Activated T-helper 1 cell treated with anti-CD3 and anti-CD28 coated beads, Interleukin-12 subunit alpha, Interleukin-12 subunit beta, Interleukin-2, Interleukin-4 antibody, amounts not matched to agents 30 ng/mL and 10 ng/mL and 1 ng/mL, durations not matched to agents 14 hours and 24 hours and 36 hours (primary cell): ENCODE results near the gene C1QTNF9B. TPM values are rescaled to one million over a fixed set of nuclear protein-coding genes. Genes with fewer than 3 reads are reported as not detected.
"Not testable (repeated sequence)": the region's sequence is repeated elsewhere in the genome, so short reads cannot be mapped to it uniquely, and the experiment has no call there.

Experiments used
- DNase-seq: peaks from one replicate; pipeline ENCODE4 v3.0.0; 2021; ENCODE audit warnings: low spot score
- H3K27ac Mint-ChIP-seq: one replicate; pipeline ENCODE4 v1.8.0; 2021; ENCODE audit warnings: mild to moderate bottlenecking, mixed read lengths
- H3K27me3 Mint-ChIP-seq: one replicate; pipeline ENCODE4 v1.8.0; 2022; ENCODE audit warnings: mild to moderate bottlenecking, moderate library complexity, mixed read lengths; ENCODE audit not compliant: insufficient read depth
- H3K36me3 Mint-ChIP-seq: one replicate; pipeline ENCODE4 v1.8.0; 2021; ENCODE audit warnings: low read depth, mixed read lengths
- H3K4me1 Mint-ChIP-seq: one replicate; pipeline ENCODE4 v1.8.0; 2021; ENCODE audit warnings: low read depth, mixed read lengths
- H3K4me3 Mint-ChIP-seq: one replicate; pipeline ENCODE4 v1.8.0; 2021; ENCODE audit warnings: mild to moderate bottlenecking, moderate library complexity, mixed read lengths
- H3K9me3 Mint-ChIP-seq: one replicate; pipeline ENCODE4 v1.8.0; 2021; ENCODE audit warnings: mixed read lengths
- intact Hi-C: fragments of 100-400 bp; cut with micrococcal nuclease; formaldehyde crosslinking; loops from one replicate; pipeline ENCODE4 v1.15.1; 2024
- total RNA-seq: library from RNA; stranded (reverse); gene quantifications from 2 replicates; pipeline ENCODE4 v1.2.3, GENCODE V29; 2022

The C1QTNF9B gene
- total RNA-seq, result not detected in 2 replicates

- peaks cover 18% of the 10 kb centered on the region for H3K27me3 Mint-ChIP-seq
- intact Hi-C loops, H3K27ac Mint-ChIP-seq, DNase-seq, H3K4me3 Mint-ChIP-seq, H3K36me3 Mint-ChIP-seq, H3K9me3 Mint-ChIP-seq: not testable (repeated sequence)
- peaks cover 10% of the 10 kb centered on the region for H3K4me1 Mint-ChIP-seq
Measured at GRCh38 chr13:23897452-23897919, at the start of gene C1QTNF9B. Gene C1QTNF9B (minus strand): TSS chr13:23897502.

- intact Hi-C loops, result no loop called here
- Mint-ChIP-seq H3K4me3 (no peak overlapping the region), H3K27me3 (peaks cover 11% of the 10 kb centered on the region), H3K4me1 (no peaks in the 10 kb centered on the region), H3K9me3 (no peaks in the 10 kb centered on the region), H3K27ac (no peak overlapping the region), H3K36me3 (no peaks in the 10 kb centered on the region)
- no peak for DNase-seq
Measured at GRCh38 chr13:23946900-23947299, 49.6 kb upstream of the C1QTNF9B start.

GRCh38 chr13:23946067-23946466 lies 48.8 kb upstream of the C1QTNF9B start:
- H3K4me3 Mint-ChIP-seq, result no peak overlapping the region
- H3K4me1 Mint-ChIP-seq, result no peaks in the 10 kb centered on the region
- intact Hi-C loops, result no loop called here
- no peak for DNase-seq
- no peaks in the 10 kb centered on the region for H3K9me3 Mint-ChIP-seq
- no peaks in the 10 kb centered on the region for H3K36me3 Mint-ChIP-seq
- H3K27ac Mint-ChIP-seq, result no peak overlapping the region
- H3K27me3 Mint-ChIP-seq, result peaks cover 13% of the 10 kb centered on the region

- no peak for DNase-seq
- no peaks in the 10 kb centered on the region for H3K9me3 Mint-ChIP-seq
- H3K4me3 Mint-ChIP-seq, result no peak overlapping the region
- H3K27ac Mint-ChIP-seq, result no peak overlapping the region
- H3K4me1 Mint-ChIP-seq, result no peaks in the 10 kb centered on the region
- H3K36me3 Mint-ChIP-seq, result peaks cover 1% of the 10 kb centered on the region
- H3K27me3 Mint-ChIP-seq, result peaks cover 14% of the 10 kb centered on the region
- intact Hi-C loops, result no loop called here
Measured at GRCh38 chr13:23945612-23946011, 48.3 kb upstream of the C1QTNF9B start.

GRCh38 chr13:23941211-23941610 lies 43.9 kb upstream of the C1QTNF9B start:
- Mint-ChIP-seq H3K27me3 (peaks cover 47% of the 10 kb centered on the region), H3K4me1 (no peaks in the 10 kb centered on the region), H3K36me3 (peaks cover 3% of the 10 kb centered on the region), H3K27ac (no peak overlapping the region), H3K4me3 (no peak overlapping the region), H3K9me3 (no peaks in the 10 kb centered on the region)
- intact Hi-C loops, result no loop called here
- no peak for DNase-seq

- H3K4me3 Mint-ChIP-seq, H3K27ac Mint-ChIP-seq, H3K9me3 Mint-ChIP-seq, DNase-seq, H3K4me1 Mint-ChIP-seq, H3K36me3 Mint-ChIP-seq, intact Hi-C loops: not testable (repeated sequence)
- peaks cover 53% of the 10 kb centered on the region for H3K27me3 Mint-ChIP-seq
Measured at GRCh38 chr13:23939666-23940065, 42.4 kb upstream of the C1QTNF9B start.

GRCh38 chr13:23934520-23934919 lies 37.2 kb upstream of the C1QTNF9B start:
- Mint-ChIP-seq H3K36me3 (peaks cover 1% of the 10 kb centered on the region), H3K4me1 (no peaks in the 10 kb centered on the region), H3K9me3 (no peaks in the 10 kb centered on the region), H3K4me3 (no peak overlapping the region), H3K27ac (no peak overlapping the region), H3K27me3 (peaks cover 62% of the 10 kb centered on the region)
- intact Hi-C loops, result no loop called here
- no peak for DNase-seq

- intact Hi-C loops, result no loop called here
- Mint-ChIP-seq H3K27ac (no peak overlapping the region), H3K4me1 (no peaks in the 10 kb centered on the region), H3K9me3 (no peaks in the 10 kb centered on the region), H3K36me3 (no peaks in the 10 kb centered on the region), H3K4me3 (no peak overlapping the region), H3K27me3 (peaks cover 50% of the 10 kb centered on the region)
- DNase-seq, result no peak
Measured at GRCh38 chr13:23928985-23929384, 31.7 kb upstream of the C1QTNF9B start.

- intact Hi-C loops, result loop anchor here (5.0 kb wide), 2 partner anchors 54 to 74 kb away; no protein-coding TSS in a partner anchor
- Mint-ChIP-seq H3K27ac (no peak overlapping the region), H3K4me3 (no peak overlapping the region), H3K4me1 (peaks cover 9% of the 10 kb centered on the region), H3K36me3 (peaks cover 4% of the 10 kb centered on the region), H3K9me3 (no peaks in the 10 kb centered on the region), H3K27me3 (peaks cover 36% of the 10 kb centered on the region)
- DNase-seq, result no peak
Measured at GRCh38 chr13:23923031-23923430, 25.7 kb upstream of the C1QTNF9B start.

- intact Hi-C loops, result loop anchor here (5.0 kb wide), 2 partner anchors 55 to 75 kb away; no protein-coding TSS in a partner anchor
- peaks cover 4% of the 10 kb centered on the region for H3K36me3 Mint-ChIP-seq
- H3K4me1 Mint-ChIP-seq, result peaks cover 9% of the 10 kb centered on the region
Measured at GRCh38 chr13:23922005-23922932, 25.0 kb upstream of the C1QTNF9B start.

GRCh38 chr13:23921451-23921888 lies 24.2 kb upstream of the C1QTNF9B start:
- Mint-ChIP-seq H3K27me3 (peaks cover 39% of the 10 kb centered on the region), H3K9me3 (no peaks in the 10 kb centered on the region), H3K4me1 (peaks cover 9% of the 10 kb centered on the region), H3K27ac (no peak overlapping the region), H3K4me3 (no peak overlapping the region), H3K36me3 (peaks cover 4% of the 10 kb centered on the region)
- intact Hi-C loops, result loop anchor here (1.0 to 5.0 kb wide), 7 partner anchors 39 to 307 kb away; no protein-coding TSS in a partner anchor
- DNase-seq, result peak; percentile 24

More at GRCh38 chr13:23922005-23922932, 25.0 kb upstream of the C1QTNF9B start:
- Mint-ChIP-seq H3K9me3 (no peaks in the 10 kb centered on the region), H3K27ac (no peak overlapping the region), H3K27me3 (peaks cover 43% of the 10 kb centered on the region), H3K4me3 (no peak overlapping the region)
- DNase-seq, result no peak

GRCh38 chr13:23919006-23919405 lies 21.7 kb upstream of the C1QTNF9B start:
- no peak overlapping the region for H3K27ac Mint-ChIP-seq
- no peaks in the 10 kb centered on the region for H3K9me3 Mint-ChIP-seq
- peaks cover 41% of the 10 kb centered on the region for H3K27me3 Mint-ChIP-seq
- intact Hi-C loops, result no loop called here
- H3K36me3 Mint-ChIP-seq, result peaks cover 4% of the 10 kb centered on the region
- peaks cover 9% of the 10 kb centered on the region for H3K4me1 Mint-ChIP-seq
- H3K4me3 Mint-ChIP-seq, result no peak overlapping the region
- DNase-seq, result no peak

- Mint-ChIP-seq H3K27ac (no peak overlapping the region), H3K4me3 (no peak overlapping the region), H3K36me3 (peaks cover 4% of the 10 kb centered on the region), H3K9me3 (no peaks in the 10 kb centered on the region), H3K27me3 (peaks cover 42% of the 10 kb centered on the region), H3K4me1 (peaks cover 9% of the 10 kb centered on the region)
- intact Hi-C loops, result no loop called here
- DNase-seq, result no peak
Measured at GRCh38 chr13:23918208-23918607, 20.9 kb upstream of the C1QTNF9B start.
